ENCODE measurements around the gene OBSL1.
A peak's percentile ranks its signal among the peaks of the same experiment; 100 is the strongest.

Gene OBSL1

DNA sequence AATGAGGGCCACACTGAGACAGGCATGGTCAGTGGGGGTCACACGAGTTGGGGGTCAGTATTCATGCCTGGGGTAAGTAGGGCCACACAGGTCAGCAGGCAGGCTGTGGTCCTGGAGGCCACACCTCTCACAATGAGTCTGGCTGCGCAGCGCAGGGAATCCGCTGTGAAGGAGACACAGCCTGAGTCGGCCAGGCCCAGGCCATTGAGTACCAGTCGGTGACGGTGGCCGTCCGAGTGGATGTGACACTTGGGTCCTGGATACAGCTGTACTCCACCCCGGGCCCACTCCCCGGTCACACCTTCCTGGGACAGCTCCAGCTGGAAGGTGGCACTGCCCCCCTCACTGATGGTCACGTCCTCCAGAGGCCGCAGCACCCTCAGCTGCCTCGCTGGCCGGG, 17.0 kb downstream of the OBSL1 start:
- peaks cover 35% of the 10 kb centered on the region for H3K27me3 ChIP-seq (ENCODE audit: insufficient read depth, low read length)
- H3K4me1 ChIP-seq (ENCODE audit: insufficient read depth, low read length), result 0 out of 2 replicates have a peak, but pooled peaks cover 3% of the 10 kb centered on the region
- H3K4me3 ChIP-seq (ENCODE audit: low read length), result no peak overlapping the region
- H3K27ac ChIP-seq (ENCODE audit: low read length), result no peak overlapping the region
- H3K9ac ChIP-seq (ENCODE audit: low read depth, low read length), result no peak overlapping the region
- no peaks in the 10 kb centered on the region for H3K9me3 ChIP-seq (ENCODE audit: insufficient read depth, low read depth, low read length)
- H3K36me3 ChIP-seq (ENCODE audit: insufficient read depth, low read depth, low read length), result no peaks in the 10 kb centered on the region

GRCh38 chr2:219553463-219553963, 17.8 kb downstream of the OBSL1 start:
- H3K27ac ChIP-seq (ENCODE audit: low read length), result no peak overlapping the region
- H3K9ac ChIP-seq (ENCODE audit: low read depth, low read length), result no peak overlapping the region
- peak overlapping the region; percentile 93; the same call in 1 of the 2 replicates for H3K4me3 ChIP-seq (ENCODE audit: low read length)
- H3K36me3 ChIP-seq (ENCODE audit: insufficient read depth, low read depth, low read length), result peaks cover 2% of the 10 kb centered on the region; the same call in 1 of the 2 replicates
- H3K9me3 ChIP-seq (ENCODE audit: insufficient read depth, low read depth, low read length), result no peaks in the 10 kb centered on the region
- peaks cover 35% of the 10 kb centered on the region for H3K27me3 ChIP-seq (ENCODE audit: insufficient read depth, low read length)
- 0 out of 2 replicates have a peak, but pooled peaks cover 3% of the 10 kb centered on the region for H3K4me1 ChIP-seq (ENCODE audit: insufficient read depth, low read length)

GRCh38 chr2:219553168-219553417, 18.2 kb downstream of the OBSL1 start:
- H3K27me3 ChIP-seq (ENCODE audit: insufficient read depth, low read length), result peaks cover 35% of the 10 kb centered on the region
- 0 out of 2 replicates have a peak, but pooled peaks cover 3% of the 10 kb centered on the region for H3K4me1 ChIP-seq (ENCODE audit: insufficient read depth, low read length)
- H3K36me3 ChIP-seq (ENCODE audit: insufficient read depth, low read depth, low read length), result peaks cover 7% of the 10 kb centered on the region; the same call in 1 of the 2 replicates
- H3K9me3 ChIP-seq (ENCODE audit: insufficient read depth, low read depth, low read length), result no peaks in the 10 kb centered on the region
- peak overlapping the region; percentile 49; the same call in 1 of the 2 replicates for H3K9ac ChIP-seq (ENCODE audit: low read depth, low read length)
- H3K4me3 ChIP-seq (ENCODE audit: low read length), result peak overlapping the region; percentile 93
- H3K27ac ChIP-seq (ENCODE audit: low read length), result no peak overlapping the region

DNA sequence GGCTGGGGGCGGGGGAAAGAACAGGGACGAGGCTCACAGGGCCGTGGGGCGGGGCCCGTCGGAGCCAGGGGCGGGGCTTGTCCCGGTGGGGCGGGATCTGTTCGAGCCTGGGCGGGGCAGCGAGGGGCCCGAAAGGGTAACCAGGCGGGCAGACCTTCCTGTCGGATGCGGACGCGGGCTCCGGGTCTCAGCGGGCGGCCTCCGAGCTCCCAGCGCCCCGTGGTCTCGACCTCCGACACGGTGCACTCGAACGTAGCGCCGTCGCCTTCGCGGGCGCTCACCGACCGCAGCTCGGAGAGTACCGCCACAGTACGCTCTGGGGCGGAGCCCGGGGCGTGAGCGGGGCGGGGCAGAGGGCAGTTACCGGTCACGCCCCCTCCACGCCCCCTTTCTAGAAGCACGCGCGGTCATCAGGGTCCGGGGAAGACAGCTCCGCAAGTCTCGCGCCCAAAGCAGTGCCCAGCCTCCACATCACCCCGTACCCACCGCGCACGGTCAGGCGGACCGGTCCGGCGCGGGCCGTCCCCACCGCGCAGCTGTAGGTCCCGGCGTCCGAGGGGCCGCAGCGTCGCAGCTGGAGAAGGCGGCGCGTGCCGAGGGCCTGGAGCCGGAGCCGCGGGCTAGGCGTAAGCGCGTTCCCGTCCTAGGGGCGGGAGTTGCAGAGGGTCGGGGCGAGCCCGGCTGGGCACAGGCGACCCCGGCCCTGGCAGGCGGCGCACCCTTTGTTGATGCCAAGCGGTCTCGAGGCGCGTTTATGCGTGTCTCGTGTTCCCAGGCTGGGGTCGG, 18.8 kb downstream of the OBSL1 start:
- no peak overlapping the region for H3K27ac ChIP-seq (ENCODE audit: low read length)
- H3K9me3 ChIP-seq (ENCODE audit: insufficient read depth, low read depth, low read length), result no peaks in the 10 kb centered on the region
- peaks cover 9% of the 10 kb centered on the region; the same call in 1 of the 2 replicates for H3K36me3 ChIP-seq (ENCODE audit: insufficient read depth, low read depth, low read length)
- peak overlapping the region; percentile 76; the same call in 1 of the 2 replicates for H3K9ac ChIP-seq (ENCODE audit: low read depth, low read length)
- H3K27me3 ChIP-seq (ENCODE audit: insufficient read depth, low read length), result peaks cover 35% of the 10 kb centered on the region
- H3K4me3 ChIP-seq (ENCODE audit: low read length), result peak overlapping the region; percentile 93
- H3K4me1 ChIP-seq (ENCODE audit: insufficient read depth, low read length), result 0 out of 2 replicates have a peak, but pooled peaks cover 3% of the 10 kb centered on the region

GRCh38 chr2:219551441-219552381, 19.6 kb downstream of the OBSL1 start:
- H3K27ac ChIP-seq (ENCODE audit: low read length), result no peak overlapping the region
- H3K36me3 ChIP-seq (ENCODE audit: insufficient read depth, low read depth, low read length), result peaks cover 9% of the 10 kb centered on the region; the same call in 1 of the 2 replicates
- 0 out of 2 replicates have a peak, but pooled peaks cover 3% of the 10 kb centered on the region for H3K4me1 ChIP-seq (ENCODE audit: insufficient read depth, low read length)
- H3K4me3 ChIP-seq (ENCODE audit: low read length), result peak overlapping the region; percentile 93
- H3K9me3 ChIP-seq (ENCODE audit: insufficient read depth, low read depth, low read length), result no peaks in the 10 kb centered on the region
- peaks cover 35% of the 10 kb centered on the region for H3K27me3 ChIP-seq (ENCODE audit: insufficient read depth, low read length)
- H3K9ac ChIP-seq (ENCODE audit: low read depth, low read length), result peak overlapping the region; percentile 76; the same call in 1 of the 2 replicates

- H3K9me3 ChIP-seq (ENCODE audit: insufficient read depth, low read depth, low read length), result no peaks in the 10 kb centered on the region
- H3K4me3 ChIP-seq (ENCODE audit: low read length), result no peak overlapping the region
- no peak overlapping the region for H3K27ac ChIP-seq (ENCODE audit: low read length)
- no peak overlapping the region for H3K9ac ChIP-seq (ENCODE audit: low read depth, low read length)
- peaks cover 9% of the 10 kb centered on the region; the same call in 1 of the 2 replicates for H3K36me3 ChIP-seq (ENCODE audit: insufficient read depth, low read depth, low read length)
- H3K27me3 ChIP-seq (ENCODE audit: insufficient read depth, low read length), result peaks cover 49% of the 10 kb centered on the region
- H3K4me1 ChIP-seq (ENCODE audit: insufficient read depth, low read length), result 0 out of 2 replicates have a peak, but pooled peaks cover 3% of the 10 kb centered on the region
Observed at GRCh38 chr2:219549619-219550018, 21.7 kb downstream of the OBSL1 start.

GRCh38 chr2:219548990-219549389, 22.3 kb downstream of the OBSL1 start:
- no peak overlapping the region for H3K9ac ChIP-seq (ENCODE audit: low read depth, low read length)
- H3K9me3 ChIP-seq (ENCODE audit: insufficient read depth, low read depth, low read length), result no peaks in the 10 kb centered on the region
- no peak overlapping the region for H3K27ac ChIP-seq (ENCODE audit: low read length)
- H3K27me3 ChIP-seq (ENCODE audit: insufficient read depth, low read length), result peaks cover 48% of the 10 kb centered on the region
- 0 out of 2 replicates have a peak, but pooled peaks cover 3% of the 10 kb centered on the region for H3K4me1 ChIP-seq (ENCODE audit: insufficient read depth, low read length)
- H3K36me3 ChIP-seq (ENCODE audit: insufficient read depth, low read depth, low read length), result peaks cover 9% of the 10 kb centered on the region; the same call in 1 of the 2 replicates
- no peak overlapping the region for H3K4me3 ChIP-seq (ENCODE audit: low read length)

DNA sequence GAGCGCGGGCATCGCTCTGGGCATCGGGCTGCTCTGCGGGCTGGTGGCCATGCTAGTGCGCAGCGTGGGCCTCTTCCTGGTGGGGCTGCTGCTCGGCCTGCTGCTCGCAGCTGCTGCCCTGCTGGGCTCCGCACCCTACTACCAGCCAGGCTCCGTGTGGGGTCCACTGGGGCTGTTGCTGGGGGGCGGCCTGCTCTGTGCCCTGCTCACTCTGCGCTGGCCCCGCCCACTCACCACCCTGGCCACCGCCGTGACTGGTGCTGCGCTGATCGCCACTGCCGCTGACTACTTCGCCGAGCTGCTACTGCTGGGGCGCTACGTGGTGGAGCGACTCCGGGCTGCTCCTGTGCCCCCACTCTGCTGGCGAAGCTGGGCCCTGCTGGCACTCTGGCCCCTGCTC, 23.7 kb downstream of the OBSL1 start:
- H3K27ac ChIP-seq (ENCODE audit: low read length), result no peak overlapping the region
- H3K27me3 ChIP-seq (ENCODE audit: insufficient read depth, low read length), result peaks cover 37% of the 10 kb centered on the region

DNA sequence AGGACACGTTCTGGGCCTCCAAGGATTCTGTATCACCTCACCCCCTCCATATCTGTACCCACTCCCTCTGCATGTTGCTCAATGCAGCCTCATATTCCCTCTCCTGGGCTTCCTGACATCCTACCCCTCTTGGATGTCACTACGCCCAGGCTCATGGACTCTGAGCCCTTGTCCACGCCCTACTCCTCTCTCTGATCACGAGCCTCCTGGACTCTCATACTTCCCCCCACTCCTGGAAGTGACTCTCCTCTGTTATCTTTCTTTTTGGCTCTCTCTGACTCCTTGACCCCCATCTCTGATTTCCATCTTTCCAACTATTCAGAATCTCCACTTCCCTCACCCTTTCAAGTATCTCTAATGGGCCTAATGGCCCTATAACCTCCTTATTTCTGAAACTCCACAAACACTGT, 25.4 kb downstream of the OBSL1 start:
- H3K9me3 ChIP-seq (ENCODE audit: insufficient read depth, low read depth, low read length), result no peaks in the 10 kb centered on the region

More for the DNA sequence above, 23.7 kb downstream of the OBSL1 start:
- H3K4me3 ChIP-seq (ENCODE audit: low read length), result no peak overlapping the region
- H3K36me3 ChIP-seq (ENCODE audit: insufficient read depth, low read depth, low read length), result peaks cover 9% of the 10 kb centered on the region; the same call in 1 of the 2 replicates
- peaks cover under 1% of the 10 kb centered on the region; the same call in 1 of the 2 replicates for H3K4me1 ChIP-seq (ENCODE audit: insufficient read depth, low read length)
- H3K9ac ChIP-seq (ENCODE audit: low read depth, low read length), result no peak overlapping the region
- no peaks in the 10 kb centered on the region for H3K9me3 ChIP-seq (ENCODE audit: insufficient read depth, low read depth, low read length)

GRCh38 chr2:219545295-219545942, 25.9 kb downstream of the OBSL1 start:
- H3K27me3 ChIP-seq (ENCODE audit: insufficient read depth, low read length), result peaks cover 34% of the 10 kb centered on the region
- H3K27ac ChIP-seq (ENCODE audit: low read length), result no peak overlapping the region
- H3K9me3 ChIP-seq (ENCODE audit: insufficient read depth, low read depth, low read length), result no peaks in the 10 kb centered on the region
- no peak overlapping the region for H3K4me3 ChIP-seq (ENCODE audit: low read length)
- no peak overlapping the region for H3K9ac ChIP-seq (ENCODE audit: low read depth, low read length)
- peaks cover 6% of the 10 kb centered on the region; the same call in 1 of the 2 replicates for H3K4me1 ChIP-seq (ENCODE audit: insufficient read depth, low read length)
- H3K36me3 ChIP-seq (ENCODE audit: insufficient read depth, low read depth, low read length), result peaks cover 20% of the 10 kb centered on the region

More for the DNA sequence above, 25.4 kb downstream of the OBSL1 start:
- Histone ChIP-seq H3K9ac (ENCODE audit: low read depth, low read length) (no peak overlapping the region), H3K4me1 (ENCODE audit: insufficient read depth, low read length) (peaks cover 6% of the 10 kb centered on the region; the same call in 1 of the 2 replicates), H3K4me3 (ENCODE audit: low read length) (no peak overlapping the region), H3K27ac (ENCODE audit: low read length) (no peak overlapping the region), H3K36me3 (ENCODE audit: insufficient read depth, low read depth, low read length) (peaks cover 14% of the 10 kb centered on the region), H3K27me3 (ENCODE audit: insufficient read depth, low read length) (peaks cover 39% of the 10 kb centered on the region)

GRCh38 chr2:219544567-219544966, 26.8 kb downstream of the OBSL1 start:
- peaks cover 21% of the 10 kb centered on the region for H3K36me3 ChIP-seq (ENCODE audit: insufficient read depth, low read depth, low read length)
- H3K4me1 ChIP-seq (ENCODE audit: insufficient read depth, low read length), result peaks cover 6% of the 10 kb centered on the region; the same call in 1 of the 2 replicates
- peak overlapping the region; percentile 56; the same call in 1 of the 2 replicates for H3K9ac ChIP-seq (ENCODE audit: low read depth, low read length)
- H3K4me3 ChIP-seq (ENCODE audit: low read length), result peak overlapping the region; percentile 83
- H3K27me3 ChIP-seq (ENCODE audit: insufficient read depth, low read length), result peaks cover 33% of the 10 kb centered on the region
- H3K9me3 ChIP-seq (ENCODE audit: insufficient read depth, low read depth, low read length), result no peaks in the 10 kb centered on the region
- H3K27ac ChIP-seq (ENCODE audit: low read length), result no peak overlapping the region
